ENCODE data around the gene RNF5.

RNF5 gene

DNA sequence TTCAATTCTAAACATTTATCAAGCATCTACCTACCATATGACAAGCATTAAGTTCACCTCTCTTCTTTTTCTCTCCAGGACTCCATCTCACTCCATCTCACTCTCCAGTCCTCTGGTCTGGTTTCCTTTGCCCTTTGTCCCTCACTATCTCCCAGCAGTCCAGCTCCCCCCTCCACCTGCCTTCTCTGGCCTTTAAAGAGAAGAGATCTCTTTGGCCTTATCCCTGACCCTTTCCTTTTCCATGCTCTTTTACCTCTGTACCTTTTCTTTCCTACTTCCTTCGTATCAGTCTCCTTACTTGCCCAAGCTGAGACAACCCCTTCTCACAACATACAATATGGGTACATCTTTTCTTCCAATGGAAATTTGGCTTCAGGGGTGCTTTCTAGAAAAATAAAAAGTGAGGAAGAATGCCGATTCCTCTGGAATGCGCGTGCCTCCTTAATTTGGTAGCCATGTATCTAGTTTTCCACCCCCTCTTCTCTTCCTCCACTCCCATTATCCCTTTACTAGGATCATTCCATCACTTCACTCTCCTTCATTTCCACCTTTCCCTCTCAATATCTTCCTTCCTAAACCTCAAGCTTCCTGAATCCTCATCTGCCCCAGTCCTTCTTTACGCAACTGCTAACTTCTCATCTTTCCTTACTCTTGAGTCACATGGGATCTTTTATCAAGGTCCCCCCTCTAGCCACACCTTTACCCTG lies 1.6 kb upstream of the RNF5 start:
- TF ChIP-seq, protein P1, sequence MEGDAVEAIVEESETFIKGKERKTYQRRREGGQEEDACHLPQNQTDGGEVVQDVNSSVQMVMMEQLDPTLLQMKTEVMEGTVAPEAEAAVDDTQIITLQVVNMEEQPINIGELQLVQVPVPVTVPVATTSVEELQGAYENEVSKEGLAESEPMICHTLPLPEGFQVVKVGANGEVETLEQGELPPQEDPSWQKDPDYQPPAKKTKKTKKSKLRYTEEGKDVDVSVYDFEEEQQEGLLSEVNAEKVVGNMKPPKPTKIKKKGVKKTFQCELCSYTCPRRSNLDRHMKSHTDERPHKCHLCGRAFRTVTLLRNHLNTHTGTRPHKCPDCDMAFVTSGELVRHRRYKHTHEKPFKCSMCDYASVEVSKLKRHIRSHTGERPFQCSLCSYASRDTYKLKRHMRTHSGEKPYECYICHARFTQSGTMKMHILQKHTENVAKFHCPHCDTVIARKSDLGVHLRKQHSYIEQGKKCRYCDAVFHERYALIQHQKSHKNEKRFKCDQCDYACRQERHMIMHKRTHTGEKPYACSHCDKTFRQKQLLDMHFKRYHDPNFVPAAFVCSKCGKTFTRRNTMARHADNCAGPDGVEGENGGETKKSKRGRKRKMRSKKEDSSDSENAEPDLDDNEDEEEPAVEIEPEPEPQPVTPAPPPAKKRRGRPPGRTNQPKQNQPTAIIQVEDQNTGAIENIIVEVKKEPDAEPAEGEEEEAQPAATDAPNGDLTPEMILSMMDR (IDR thresholded peaks at IDR 0.05; ENCODE audit: borderline replicate concordance, insufficient read depth, low read depth, low read length) = no peak
- H3K4me3 ChIP-seq (ENCODE audit: low read depth, low read length) = peak overlapping the region; percentile 51

DNA sequence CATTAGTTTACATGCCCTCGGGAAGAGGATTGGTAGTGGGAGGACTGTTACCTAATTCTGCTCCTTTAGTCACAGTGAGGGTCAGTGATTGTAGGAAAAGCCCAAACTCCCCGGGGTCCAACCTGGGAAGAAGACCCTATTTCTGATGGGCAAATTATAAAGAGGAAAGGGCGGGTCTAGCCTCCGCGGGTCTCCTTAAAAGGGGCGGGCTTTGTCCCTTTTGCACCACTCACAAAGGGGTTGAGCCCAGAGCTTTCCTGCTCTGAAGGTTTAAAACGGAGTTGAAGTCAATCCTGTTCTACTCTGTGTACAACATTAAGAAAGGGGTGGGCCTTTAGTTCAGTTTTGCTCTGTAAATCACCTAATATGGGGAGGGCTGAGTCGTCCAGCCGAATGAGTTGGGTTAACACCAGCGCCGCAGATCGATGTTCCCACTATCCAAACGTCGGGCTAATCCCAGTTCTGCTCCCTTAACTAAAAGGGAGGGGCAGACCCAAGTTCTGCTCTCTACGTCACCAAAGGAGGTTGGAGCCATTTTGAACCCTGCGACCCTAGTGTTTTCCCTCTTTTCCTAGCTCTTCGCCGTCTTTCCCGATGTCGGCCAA lies 920 bp upstream of the RNF5 start:
- TF ChIP-seq, protein P1 (IDR thresholded peaks at IDR 0.05; ENCODE audit: borderline replicate concordance, insufficient read depth, low read depth, low read length) = no peak
- peak overlapping the region; percentile 51 for H3K4me3 ChIP-seq (ENCODE audit: low read depth, low read length)

DNA sequence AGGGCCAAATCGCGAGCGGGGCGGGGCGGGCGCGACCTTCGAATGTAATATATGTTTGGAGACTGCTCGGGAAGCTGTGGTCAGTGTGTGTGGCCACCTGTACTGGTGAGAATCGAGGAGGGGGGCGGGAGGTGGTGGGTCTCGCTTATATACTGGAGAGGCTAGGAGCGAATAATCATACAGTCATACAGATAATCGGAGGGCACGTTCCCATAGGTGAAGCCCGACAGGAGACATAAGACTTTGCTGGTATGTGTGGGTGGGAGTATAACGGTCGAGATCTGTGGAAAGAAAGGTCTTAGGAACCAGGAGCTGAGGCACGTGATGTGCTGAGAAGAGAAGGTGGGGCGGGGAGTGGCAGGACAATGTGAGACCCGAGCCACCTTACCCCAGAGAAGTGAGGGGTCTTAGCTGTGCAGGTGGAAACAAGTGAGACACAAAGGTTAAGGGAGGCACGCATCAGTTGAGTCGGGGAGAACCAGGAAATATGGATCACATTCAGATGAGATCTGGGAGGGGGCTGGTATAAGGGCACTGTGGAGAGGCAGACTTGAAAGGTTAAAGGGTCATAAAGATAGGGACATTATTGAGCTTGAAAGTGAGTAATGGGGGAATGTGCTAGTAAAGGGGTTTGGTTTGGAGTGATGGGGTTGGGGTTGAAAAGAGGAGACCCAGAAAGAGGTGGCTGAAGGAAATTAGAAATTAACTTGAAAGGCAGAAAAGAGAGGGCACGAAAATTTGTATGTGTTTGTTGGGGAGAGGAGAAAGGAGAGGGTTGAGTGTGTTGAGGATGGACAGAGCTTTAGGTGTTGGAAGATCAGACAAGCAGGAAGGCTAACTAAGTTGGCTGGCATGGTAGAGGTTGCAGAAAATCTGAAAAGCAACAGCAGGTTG lies 589 bp downstream of the RNF5 start:
- peak overlapping the region; percentile 52 for H3K4me3 ChIP-seq (ENCODE audit: low read depth, low read length)
- TF ChIP-seq, protein P1 (IDR thresholded peaks at IDR 0.05; ENCODE audit: borderline replicate concordance, insufficient read depth, low read depth, low read length) = no peak

DNA sequence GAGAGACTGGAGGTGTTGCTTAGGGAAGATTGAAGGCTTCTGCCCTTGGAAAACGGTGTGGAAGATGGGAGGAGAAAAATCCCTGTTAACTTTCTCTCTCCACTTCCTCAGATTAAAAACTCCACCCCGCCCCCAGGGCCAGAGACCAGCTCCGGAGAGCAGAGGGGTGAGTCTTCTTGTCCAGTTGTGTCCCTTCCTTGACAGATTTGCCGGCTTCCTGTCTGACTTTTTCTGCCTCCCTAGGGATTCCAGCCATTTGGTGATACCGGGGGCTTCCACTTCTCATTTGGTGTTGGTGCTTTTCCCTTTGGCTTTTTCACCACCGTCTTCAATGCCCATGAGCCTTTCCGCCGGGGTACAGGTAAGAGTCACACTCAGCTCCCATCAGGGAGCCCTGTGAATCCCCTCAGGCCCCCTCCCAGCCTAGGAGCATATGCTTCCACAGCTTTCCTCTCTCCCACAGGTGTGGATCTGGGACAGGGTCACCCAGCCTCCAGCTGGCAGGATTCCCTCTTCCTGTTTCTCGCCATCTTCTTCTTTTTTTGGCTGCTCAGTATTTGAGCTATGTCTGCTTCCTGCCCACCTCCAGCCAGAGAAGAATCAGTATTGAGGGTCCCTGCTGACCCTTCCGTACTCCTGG lies 1.7 kb downstream of the RNF5 start:
- no peak overlapping the region for H3K4me3 ChIP-seq (ENCODE audit: low read depth, low read length)
- TF ChIP-seq, protein P1 (IDR thresholded peaks at IDR 0.05; ENCODE audit: borderline replicate concordance, insufficient read depth, low read depth, low read length) = no peak

DNA sequence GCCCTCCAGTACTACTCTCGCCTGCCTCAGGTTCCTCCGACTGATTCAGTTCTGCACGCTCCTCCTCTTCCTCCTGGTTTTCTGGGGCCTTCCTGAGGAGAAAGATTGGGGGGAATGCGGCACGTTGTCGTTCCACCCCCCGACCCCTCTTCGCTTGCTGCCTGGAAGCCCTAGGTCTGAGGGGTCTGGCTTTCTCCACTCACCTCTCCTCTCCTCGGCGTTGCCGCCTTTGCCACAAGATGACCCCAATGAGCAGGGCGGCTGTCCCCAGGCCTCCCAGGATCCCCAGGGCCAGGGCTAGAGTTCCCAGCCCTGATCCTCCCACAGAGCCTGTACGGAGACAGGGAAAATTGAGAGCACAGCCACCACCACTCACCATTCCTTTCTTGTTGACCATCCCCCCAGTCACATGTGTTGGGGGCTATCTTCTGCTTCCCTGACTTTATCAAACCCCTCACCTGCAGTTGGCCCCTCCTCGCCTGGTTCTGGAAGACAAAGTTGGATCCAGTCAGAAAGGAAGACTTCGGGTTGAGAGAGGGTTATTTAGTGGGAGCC lies 3.0 kb downstream of the RNF5 start:
- TF ChIP-seq, protein P1 (IDR thresholded peaks at IDR 0.05; ENCODE audit: borderline replicate concordance, insufficient read depth, low read depth, low read length) = no peak

DNA sequence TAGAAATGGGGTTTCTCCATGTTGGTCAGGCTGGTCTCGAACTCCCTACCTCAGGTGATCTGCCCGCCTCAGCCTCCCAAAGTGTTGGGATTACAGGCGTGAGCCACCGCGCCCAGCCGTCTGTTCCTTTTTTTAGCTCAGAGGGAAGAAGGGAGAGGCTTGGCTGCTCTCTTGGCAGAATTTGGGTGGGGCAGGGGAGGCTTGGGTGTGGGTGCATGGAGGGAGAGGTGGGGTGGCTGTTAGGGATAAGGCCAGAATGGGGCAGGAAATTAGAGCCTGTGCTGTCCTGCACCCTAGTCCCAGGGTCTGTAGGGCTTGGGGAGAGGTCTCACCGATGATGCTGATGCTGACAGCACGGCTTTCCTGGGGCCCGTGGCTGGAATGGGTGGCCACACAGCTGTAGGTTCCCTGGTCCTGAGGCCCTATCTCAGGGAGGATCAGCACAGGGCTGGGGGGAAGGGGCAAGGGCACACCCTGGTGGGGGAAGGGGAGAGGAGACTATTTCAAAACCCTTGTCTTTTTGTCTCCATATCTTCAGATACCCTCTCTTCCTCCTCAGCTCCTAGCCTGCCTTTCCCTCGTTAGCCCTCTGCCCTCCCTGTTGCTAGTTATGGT lies 3.8 kb downstream of the RNF5 start:
- TF ChIP-seq, protein P1 (IDR thresholded peaks at IDR 0.05; ENCODE audit: borderline replicate concordance, insufficient read depth, low read depth, low read length) = no peak

More for the DNA sequence above, 3.0 kb downstream of the RNF5 start:
- H3K4me3 ChIP-seq (ENCODE audit: low read depth, low read length) = no peak overlapping the region

More for the DNA sequence above, 3.8 kb downstream of the RNF5 start:
- H3K4me3 ChIP-seq (ENCODE audit: low read depth, low read length) = no peak overlapping the region
